Esophagus muscularis mucosa (tissue), 4 donors: ENCODE results near the gene TENM4.

ENCODE experiments used
- EP300 ChIP-seq: sonication (generic); formaldehyde crosslinking; IDR thresholded peaks from one replicate; pipeline ENCODE4 v1.6.1; 2017; ENCODE audit warnings: antibody characterized with exemption
- POLR2A ChIP-seq: fragments of 450-650 bp; IDR thresholded peaks from one replicate; pipeline ENCODE4 v1.6.1; 2017; ENCODE audit warnings: antibody characterized with exemption, moderate library complexity, mild to moderate bottlenecking, low read depth
- POLR2AphosphoS5 ChIP-seq, 2 donors: sonication (generic); formaldehyde crosslinking; IDR thresholded peaks; one replicate each; pipeline ENCODE4 v1.6.1; 2017; ENCODE audit warnings: antibody characterized with exemption in 2 of 2
- TF ChIP-seq, protein P1 (sequence below), 3 experiments: fragments of 200-600 bp in 2 of 3; fragments of 450-650 bp in 1 of 3; sonication (generic) in 2 of 3; IDR thresholded peaks; one replicate each; pipeline ENCODE4 v1.5.1; 2017 to 2019; ENCODE audit warnings: antibody characterized with exemption in 3 of 3, mild to moderate bottlenecking in 2 of 3, moderate library complexity in 1 of 3

DNA sequence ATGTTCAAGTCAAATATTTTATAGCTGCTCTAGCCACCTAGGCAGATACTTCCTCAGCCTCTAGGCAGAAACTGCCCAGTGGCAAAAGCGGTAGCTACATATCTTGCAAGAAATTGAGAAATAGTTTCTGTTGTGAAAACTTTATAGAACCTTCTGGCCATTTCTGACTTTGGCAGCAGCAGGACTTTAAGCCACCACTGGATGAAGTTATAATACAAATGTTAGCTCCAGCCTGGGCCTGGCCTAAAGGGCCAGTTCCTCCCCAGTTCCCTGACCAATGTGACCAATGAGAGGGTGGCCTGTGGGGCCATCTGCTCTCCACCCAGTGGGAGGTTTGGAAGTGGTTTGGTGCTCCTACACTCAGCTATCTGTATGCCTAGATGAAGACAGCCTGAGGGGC is 612.2 kb downstream of the TENM4 start:
- TF ChIP-seq POLR2A = no peak
- TF ChIP-seq, protein P1, sequence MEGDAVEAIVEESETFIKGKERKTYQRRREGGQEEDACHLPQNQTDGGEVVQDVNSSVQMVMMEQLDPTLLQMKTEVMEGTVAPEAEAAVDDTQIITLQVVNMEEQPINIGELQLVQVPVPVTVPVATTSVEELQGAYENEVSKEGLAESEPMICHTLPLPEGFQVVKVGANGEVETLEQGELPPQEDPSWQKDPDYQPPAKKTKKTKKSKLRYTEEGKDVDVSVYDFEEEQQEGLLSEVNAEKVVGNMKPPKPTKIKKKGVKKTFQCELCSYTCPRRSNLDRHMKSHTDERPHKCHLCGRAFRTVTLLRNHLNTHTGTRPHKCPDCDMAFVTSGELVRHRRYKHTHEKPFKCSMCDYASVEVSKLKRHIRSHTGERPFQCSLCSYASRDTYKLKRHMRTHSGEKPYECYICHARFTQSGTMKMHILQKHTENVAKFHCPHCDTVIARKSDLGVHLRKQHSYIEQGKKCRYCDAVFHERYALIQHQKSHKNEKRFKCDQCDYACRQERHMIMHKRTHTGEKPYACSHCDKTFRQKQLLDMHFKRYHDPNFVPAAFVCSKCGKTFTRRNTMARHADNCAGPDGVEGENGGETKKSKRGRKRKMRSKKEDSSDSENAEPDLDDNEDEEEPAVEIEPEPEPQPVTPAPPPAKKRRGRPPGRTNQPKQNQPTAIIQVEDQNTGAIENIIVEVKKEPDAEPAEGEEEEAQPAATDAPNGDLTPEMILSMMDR (IDR thresholded peaks at IDR 0.05) = no peak
- TF ChIP-seq POLR2AphosphoS5 (IDR thresholded peaks at IDR 0.05) = no peak
- TF ChIP-seq EP300 = no peak
